Esophagus squamous epithelium (tissue), 5 donors: ENCODE data around the gene STEAP1B. TPM values are rescaled to one million over a fixed set of nuclear protein-coding genes. Genes with fewer than 3 reads are reported as not detected.
A peak's percentile ranks its signal among the peaks of the same experiment; 100 is the strongest.
"Not testable (repeated sequence)": the region's sequence is repeated elsewhere in the genome, so short reads cannot be mapped to it uniquely, and the experiment has no call there.

Source experiments
- DNase-seq: peaks from one replicate; lab custom pipeline; 2025; lab: John Stamatoyannopoulos, UW
- H3K27ac ChIP-seq, 4 donors: fragments of 200-600 bp; sonication (generic); one replicate each; pipeline ENCODE4 v1.5.1; 2016 to 2019; ENCODE audit warnings: mild to moderate bottlenecking in 1 of 4
- H3K27me3 ChIP-seq, 4 donors: fragments of 200-600 bp; sonication (generic); 1 replicate in 3 of 4; 2 replicates in 1 of 4; pipeline versions ENCODE4 v1.5.1 to v1.6.0; 2017 to 2021; ENCODE audit warnings: antibody characterized with exemption in 1 of 4
- H3K36me3 ChIP-seq, 3 donors: fragments of 200-600 bp; sonication (generic); one replicate each; pipeline ENCODE4 v1.5.1; 2016 to 2019
- H3K4me1 ChIP-seq, 3 donors: fragments of 200-600 bp; sonication (generic); one replicate each; pipeline ENCODE4 v1.5.1; 2017 to 2019
- H3K4me3 ChIP-seq, 4 donors: fragments of 200-600 bp; sonication (generic); 1 replicate in 3 of 4; 2 replicates in 1 of 4; pipeline ENCODE4 v1.5.1; 2016 to 2019; ENCODE audit warnings: mild to moderate bottlenecking in 2 of 4, moderate library complexity in 1 of 4
- H3K9me3 ChIP-seq, 3 donors: fragments of 200-600 bp; sonication (generic); one replicate each; pipeline ENCODE4 v1.5.1; 2016 to 2019
- CTCF ChIP-seq, 6 experiments: fragments of 450-650 bp in 4 of 6; fragments of 200-600 bp in 2 of 6; sonication (generic) in 2 of 6; IDR thresholded peaks; one replicate each; pipeline ENCODE4 v1.5.1; 2016 to 2019; ENCODE audit warnings: antibody characterized with exemption in 6 of 6, mild to moderate bottlenecking in 4 of 6, moderate library complexity in 4 of 6
- POLR2A ChIP-seq, 4 donors: fragments of 450-650 bp; IDR thresholded peaks; one replicate each; pipeline ENCODE4 v1.6.1; 2017; ENCODE audit warnings: antibody characterized with exemption in 4 of 4, mild to moderate bottlenecking in 4 of 4, moderate library complexity in 3 of 4
- WGBS, 2 donors: methylation state at CpG; one replicate each; pipeline ENCODE4 v1.1.5; 2018; 5-methylcytosine and 5-hydroxymethylcytosine counted together
- intact Hi-C: fragments of 100-400 bp; cut with DNase I; formaldehyde crosslinking; loops from one replicate; pipeline ENCODE4 v1.15.0; 2022
- total RNA-seq, 4 donors: library from RNA; depleted of rRNA; stranded (reverse); fragments of >200 nt; gene quantifications; one replicate each; pipeline ENCODE4 v1.1.0, GENCODE V29; 2016
- donor health status: DM: yes; HTN: yes; CAD: no.

STEAP1B gene
- total RNA-seq: 10 to 100 TPM in 1 of 4 donors, under 1 TPM in 3; 0.29 to 13.1 (median 0.69) TPM

GRCh38 chr7:22499888-22500689, at the start of gene STEAP1B:
STEAP1B (minus strand) TSS chr7:22500188; CDS start chr7:22494855, 5,333 bp downstream.
- H3K9me3 ChIP-seq, DNase-seq, H3K36me3 ChIP-seq, intact Hi-C loops, H3K27ac ChIP-seq, H3K27me3 ChIP-seq, H3K4me1 ChIP-seq: not testable (repeated sequence)
- 6 to 7% methylated on average over 23 to 25 of the region's 55 CpGs for WGBS, 2 donors
- peak; percentile 50 to 88 (median 76) for TF ChIP-seq CTCF (IDR thresholded peaks at IDR 0.05)
- peak within 1 kb of the TSS in 3 of 4 donors; percentile 36 to 62 (median 36) for H3K4me3 ChIP-seq

GRCh38 chr7:22549051-22549450, 49.1 kb upstream of the STEAP1B start:
- Histone ChIP-seq H3K27ac (no peak overlapping the region), H3K4me1 (peaks cover 3 to 18% (median 9%) of the 10 kb centered on the region in 3 donors), H3K4me3 (peak overlapping the region in 1 of 4 donors; percentile 56), H3K27me3 (peaks cover 0 to 97% (median 11%) of the 10 kb centered on the region in 4 donors), H3K9me3 (no peaks in the 10 kb centered on the region), H3K36me3 (no peaks in the 10 kb centered on the region)
- DNase-seq: no peak
- TF ChIP-seq POLR2A (IDR thresholded peaks at IDR 0.05): no peak
- TF ChIP-seq CTCF (IDR thresholded peaks at IDR 0.05): no peak
- intact Hi-C loops: no loop called here
- 47% methylated on average over 5 of the region's 5 CpGs for WGBS, 2 donors

GRCh38 chr7:22548313-22548712, 48.3 kb upstream of the STEAP1B start:
- WGBS, 2 donors: 62 to 83% methylated on average over 1 of the region's 1 CpG
- TF ChIP-seq POLR2A (IDR thresholded peaks at IDR 0.05) (no peak), CTCF (IDR thresholded peaks at IDR 0.05) (no peak)
- peaks cover 0 to 89% (median 11%) of the 10 kb centered on the region in 4 donors for H3K27me3 ChIP-seq
- intact Hi-C loops: no loop called here
- H3K4me1 ChIP-seq: peaks cover 3 to 18% (median 9%) of the 10 kb centered on the region in 3 donors
- no peaks in the 10 kb centered on the region for H3K9me3 ChIP-seq
- no peaks in the 10 kb centered on the region for H3K36me3 ChIP-seq
- DNase-seq: no peak
- no peak overlapping the region for H3K27ac ChIP-seq
- H3K4me3 ChIP-seq: no peak overlapping the region

- intact Hi-C loops: no loop called here
- DNase-seq: no peak
- TF ChIP-seq CTCF (IDR thresholded peaks at IDR 0.05) (no peak), POLR2A (IDR thresholded peaks at IDR 0.05) (no peak)
- WGBS, 2 donors: 71 to 74% methylated on average over 3 of the region's 3 CpGs
- Histone ChIP-seq H3K27me3 (peaks cover 0 to 84% (median 11%) of the 10 kb centered on the region in 4 donors), H3K36me3 (no peaks in the 10 kb centered on the region), H3K9me3 (no peaks in the 10 kb centered on the region), H3K4me3 (no peak overlapping the region), H3K27ac (no peak overlapping the region), H3K4me1 (peaks cover 3 to 18% (median 9%) of the 10 kb centered on the region in 3 donors)
Observed at GRCh38 chr7:22546769-22547168, 46.8 kb upstream of the STEAP1B start.

GRCh38 chr7:22545529-22545928, 45.5 kb upstream of the STEAP1B start:
- no peak for DNase-seq
- no peak overlapping the region for H3K4me3 ChIP-seq
- no peaks in the 10 kb centered on the region for H3K36me3 ChIP-seq
- H3K9me3 ChIP-seq: no peaks in the 10 kb centered on the region
- intact Hi-C loops: no loop called here
- WGBS, 2 donors: 58 to 76% methylated on average over 2 of the region's 2 CpGs
- H3K27ac ChIP-seq: no peak overlapping the region
- peaks cover 3 to 17% (median 9%) of the 10 kb centered on the region in 3 donors for H3K4me1 ChIP-seq
- TF ChIP-seq POLR2A (IDR thresholded peaks at IDR 0.05) (no peak), CTCF (IDR thresholded peaks at IDR 0.05) (no peak)
- peaks cover 0 to 81% (median 11%) of the 10 kb centered on the region in 4 donors for H3K27me3 ChIP-seq
